Osteocyte (in vitro differentiated cells): ENCODE results near the gene BRIP1. TPM values are rescaled to one million over a fixed set of nuclear protein-coding genes. Genes with fewer than 3 reads are reported as not detected.

Source experiments
- DNase-seq: peaks from one replicate; pipeline ENCODE4 v3.0.0; 2021; ENCODE audit warnings: mixed read lengths; ENCODE audit not compliant: unreplicated experiment; ENCODE audit errors: extremely low spot score
- H3K27ac Mint-ChIP-seq: one replicate; pipeline ENCODE4 v1.8.0; 2021; ENCODE audit warnings: mild to moderate bottlenecking, mixed read lengths; ENCODE audit not compliant: unreplicated experiment
- H3K27me3 Mint-ChIP-seq: one replicate; pipeline ENCODE4 v1.8.0; 2021; ENCODE audit warnings: mixed read lengths; ENCODE audit not compliant: unreplicated experiment
- H3K36me3 Mint-ChIP-seq: one replicate; pipeline ENCODE4 v1.8.0; 2021; ENCODE audit warnings: mixed read lengths; ENCODE audit not compliant: unreplicated experiment
- H3K4me1 Mint-ChIP-seq: one replicate; pipeline ENCODE4 v1.8.0; 2021; ENCODE audit warnings: mixed read lengths; ENCODE audit not compliant: unreplicated experiment
- H3K4me3 Mint-ChIP-seq: one replicate; pipeline ENCODE4 v1.8.0; 2021; ENCODE audit warnings: mild to moderate bottlenecking, moderate library complexity, mixed read lengths; ENCODE audit not compliant: unreplicated experiment
- H3K9me3 Mint-ChIP-seq: one replicate; pipeline ENCODE4 v1.8.0; 2021; ENCODE audit warnings: mixed read lengths; ENCODE audit not compliant: unreplicated experiment
- CTCF ChIP-seq: fragments of 200-600 bp; sonication (generic); IDR thresholded peaks from 2 replicates; pipeline ENCODE4 v1.5.0; 2021; ENCODE audit warnings: antibody characterized with exemption, mild to moderate bottlenecking, moderate library complexity
- total RNA-seq: library from RNA; stranded (reverse); gene quantifications from 2 replicates; pipeline ENCODE4 v1.2.1, GENCODE V29; 2021

BRIP1 gene
- total RNA-seq, 1 donor from 2014 or later, result 4.6 TPM

GRCh38 chr17:61715348-61715747, 148.0 kb downstream of the BRIP1 start:
- Mint-ChIP-seq H3K27me3 (no peaks in the 10 kb centered on the region), H3K27ac (no peak overlapping the region), H3K9me3 (peaks cover 18% of the 10 kb centered on the region), H3K4me1 (no peaks in the 10 kb centered on the region), H3K36me3 (peaks cover 14% of the 10 kb centered on the region), H3K4me3 (no peak overlapping the region)
- DNase-seq, result no peak
- no peak for TF ChIP-seq CTCF

GRCh38 chr17:61714300-61714699, 149.0 kb downstream of the BRIP1 start:
- H3K4me3 Mint-ChIP-seq, result no peak overlapping the region
- no peak overlapping the region for H3K27ac Mint-ChIP-seq
- peaks cover 18% of the 10 kb centered on the region for H3K9me3 Mint-ChIP-seq
- H3K4me1 Mint-ChIP-seq, result no peaks in the 10 kb centered on the region
- peaks cover 14% of the 10 kb centered on the region for H3K36me3 Mint-ChIP-seq
- no peaks in the 10 kb centered on the region for H3K27me3 Mint-ChIP-seq
- no peak for TF ChIP-seq CTCF
- DNase-seq, result no peak

- Mint-ChIP-seq H3K36me3 (peaks cover 13% of the 10 kb centered on the region), H3K4me3 (no peak overlapping the region), H3K27me3 (no peaks in the 10 kb centered on the region), H3K4me1 (no peaks in the 10 kb centered on the region), H3K9me3 (peaks cover 13% of the 10 kb centered on the region), H3K27ac (no peak overlapping the region)
- no peak for TF ChIP-seq CTCF
- DNase-seq, result no peak
Measured at GRCh38 chr17:61713035-61713434, 150.3 kb downstream of the BRIP1 start.

- H3K4me3 Mint-ChIP-seq, result no peak overlapping the region
- no peak overlapping the region for H3K27ac Mint-ChIP-seq
- no peaks in the 10 kb centered on the region for H3K4me1 Mint-ChIP-seq
- peaks cover 9% of the 10 kb centered on the region for H3K9me3 Mint-ChIP-seq
- H3K36me3 Mint-ChIP-seq, result peaks cover 10% of the 10 kb centered on the region
- no peak for TF ChIP-seq CTCF
- DNase-seq, result no peak
- no peaks in the 10 kb centered on the region for H3K27me3 Mint-ChIP-seq
Measured at GRCh38 chr17:61710546-61710945, 152.8 kb downstream of the BRIP1 start.

- H3K4me3 Mint-ChIP-seq, result no peak overlapping the region
- no peak for DNase-seq
- H3K27ac Mint-ChIP-seq, result no peak overlapping the region
- H3K27me3 Mint-ChIP-seq, result no peaks in the 10 kb centered on the region
- H3K9me3 Mint-ChIP-seq, result peaks cover 10% of the 10 kb centered on the region
- TF ChIP-seq CTCF, result no peak
- peaks cover 10% of the 10 kb centered on the region for H3K36me3 Mint-ChIP-seq
- H3K4me1 Mint-ChIP-seq, result no peaks in the 10 kb centered on the region
Measured at GRCh38 chr17:61709567-61709966, 153.8 kb downstream of the BRIP1 start.
